Measurements from ENCODE around the gene CD83.

DNA sequence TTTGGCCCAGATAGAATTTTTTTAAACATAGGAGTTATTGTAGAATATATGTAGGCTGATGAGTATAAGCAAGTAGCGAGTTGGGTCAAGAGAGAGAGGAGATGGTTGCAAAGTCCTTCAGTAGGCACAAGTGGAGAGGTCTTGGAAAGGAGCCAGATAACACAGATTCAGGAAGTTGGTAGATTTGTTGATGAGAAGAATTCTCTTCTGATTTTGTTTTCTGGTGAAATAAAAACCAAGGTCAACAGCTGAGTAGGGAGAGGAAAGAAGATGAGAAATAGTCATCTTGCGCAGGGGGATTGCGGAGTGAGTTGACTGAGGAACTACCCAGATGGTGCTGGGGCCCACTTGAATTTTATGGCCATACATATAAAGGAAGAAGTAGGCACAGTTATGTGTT, 17.4 kb upstream of the CD83 start:
- TF ChIP-seq EZH2 (IDR thresholded peaks at IDR 0.05; ENCODE audit: borderline replicate concordance, insufficient read depth, low read depth, low read length, poor library complexity, severe bottlenecking): no peak
- TF ChIP-seq, protein P1, sequence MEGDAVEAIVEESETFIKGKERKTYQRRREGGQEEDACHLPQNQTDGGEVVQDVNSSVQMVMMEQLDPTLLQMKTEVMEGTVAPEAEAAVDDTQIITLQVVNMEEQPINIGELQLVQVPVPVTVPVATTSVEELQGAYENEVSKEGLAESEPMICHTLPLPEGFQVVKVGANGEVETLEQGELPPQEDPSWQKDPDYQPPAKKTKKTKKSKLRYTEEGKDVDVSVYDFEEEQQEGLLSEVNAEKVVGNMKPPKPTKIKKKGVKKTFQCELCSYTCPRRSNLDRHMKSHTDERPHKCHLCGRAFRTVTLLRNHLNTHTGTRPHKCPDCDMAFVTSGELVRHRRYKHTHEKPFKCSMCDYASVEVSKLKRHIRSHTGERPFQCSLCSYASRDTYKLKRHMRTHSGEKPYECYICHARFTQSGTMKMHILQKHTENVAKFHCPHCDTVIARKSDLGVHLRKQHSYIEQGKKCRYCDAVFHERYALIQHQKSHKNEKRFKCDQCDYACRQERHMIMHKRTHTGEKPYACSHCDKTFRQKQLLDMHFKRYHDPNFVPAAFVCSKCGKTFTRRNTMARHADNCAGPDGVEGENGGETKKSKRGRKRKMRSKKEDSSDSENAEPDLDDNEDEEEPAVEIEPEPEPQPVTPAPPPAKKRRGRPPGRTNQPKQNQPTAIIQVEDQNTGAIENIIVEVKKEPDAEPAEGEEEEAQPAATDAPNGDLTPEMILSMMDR (IDR thresholded peaks at IDR 0.05): no peak

Measured in B cell (primary cell).